Islet precursor cell (in vitro differentiated cells): ENCODE results near the gene SLCO2B1.

Experiments used
- DNase-seq: peaks from one replicate; pipeline ENCODE4 v3.0.0-alpha.2; 2018

The SLCO2B1 gene

GRCh38 chr11:75229466-75229865 lies 78.6 kb downstream of the SLCO2B1 start:
- no peak for DNase-seq

- peak; percentile 38 for DNase-seq
These were observed 79.7 kb downstream of the SLCO2B1 start for GRCh38 chr11:75230621-75231020.

DNA sequence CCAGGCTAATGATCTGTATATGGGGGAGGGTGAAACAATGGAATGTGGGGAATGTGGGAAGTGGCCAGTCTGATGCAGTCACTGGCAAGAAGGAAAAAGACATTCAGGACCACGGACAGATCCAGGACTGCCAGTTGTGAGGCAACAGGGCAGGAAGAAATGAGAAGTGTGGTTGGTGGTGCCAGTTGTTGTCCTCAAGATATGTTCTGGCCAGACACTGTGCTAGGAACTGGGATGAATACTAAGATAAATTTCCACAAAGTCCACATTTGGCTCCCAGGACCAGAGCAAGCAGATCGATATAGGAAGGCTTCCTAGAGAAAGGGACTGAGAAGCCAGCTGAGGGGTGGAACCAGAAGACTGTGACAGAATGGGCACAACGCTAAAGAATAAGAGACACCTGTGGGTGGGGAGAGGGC lies 82.9 kb downstream of the SLCO2B1 start:
- DNase-seq = peak; percentile 82

DNA sequence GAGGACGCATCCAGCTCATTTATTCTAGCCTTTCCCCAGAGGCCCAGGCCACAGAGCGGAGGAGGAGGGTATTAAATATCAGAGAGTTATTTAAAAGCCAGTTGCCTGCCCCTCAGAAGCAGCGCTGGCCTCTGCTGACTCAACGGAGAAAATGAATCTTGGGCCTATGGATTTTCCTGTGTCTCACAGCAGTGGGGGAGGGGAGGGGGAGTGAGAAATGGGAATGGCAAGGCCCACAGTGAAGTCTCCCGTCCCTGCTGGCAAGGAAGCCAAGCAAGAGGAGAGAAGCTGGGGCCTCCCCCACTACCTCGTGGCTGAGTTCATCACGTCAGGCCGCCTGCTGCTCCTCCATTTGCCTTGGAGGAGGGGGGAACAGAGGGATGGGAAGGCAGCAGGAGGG lies 85.2 kb downstream of the SLCO2B1 start:
- DNase-seq = peak; percentile 37

GRCh38 chr11:75237050-75237449 lies 86.1 kb downstream of the SLCO2B1 start:
- peak; percentile 43 for DNase-seq

DNA sequence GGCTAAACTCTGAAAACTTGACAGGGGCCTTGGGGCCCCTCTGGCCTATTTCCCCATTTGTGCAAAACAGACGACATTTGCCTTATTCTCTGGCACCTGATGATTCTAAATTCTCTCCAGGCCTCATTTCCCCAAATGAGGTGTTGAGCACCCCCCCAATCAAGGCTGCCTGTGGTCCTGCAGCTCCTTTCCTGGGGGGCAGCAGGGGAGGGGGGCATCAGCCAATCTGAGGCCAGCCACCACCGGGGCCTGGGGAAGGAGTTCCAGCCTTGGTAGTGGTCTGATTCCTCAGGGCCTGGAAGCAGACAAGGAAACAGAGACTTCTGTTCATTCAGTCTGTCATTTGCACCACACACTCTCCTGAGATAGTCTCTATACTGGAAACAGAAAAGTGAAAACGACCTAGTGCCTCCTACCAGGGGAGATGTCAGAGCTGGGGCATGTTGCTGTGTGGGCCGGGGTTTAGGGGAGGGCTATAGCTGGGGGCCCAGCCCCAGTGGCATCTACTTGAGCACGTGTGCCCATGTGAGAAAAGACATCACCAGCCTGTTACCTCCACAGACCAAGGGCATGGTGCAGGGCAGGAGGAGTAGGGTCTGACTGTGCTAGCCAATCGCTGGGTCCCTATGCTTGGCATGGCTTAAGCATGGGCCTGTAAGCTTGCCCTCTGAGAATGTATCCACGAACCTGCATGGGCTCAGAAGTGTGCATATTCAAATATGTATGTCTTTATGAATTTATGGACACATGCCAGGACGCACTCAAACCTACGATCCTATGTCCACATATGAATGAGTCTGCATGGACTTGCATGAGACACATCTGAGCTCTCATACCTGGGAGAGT lies 87.9 kb downstream of the SLCO2B1 start:
- DNase-seq = peak; percentile 44

DNA sequence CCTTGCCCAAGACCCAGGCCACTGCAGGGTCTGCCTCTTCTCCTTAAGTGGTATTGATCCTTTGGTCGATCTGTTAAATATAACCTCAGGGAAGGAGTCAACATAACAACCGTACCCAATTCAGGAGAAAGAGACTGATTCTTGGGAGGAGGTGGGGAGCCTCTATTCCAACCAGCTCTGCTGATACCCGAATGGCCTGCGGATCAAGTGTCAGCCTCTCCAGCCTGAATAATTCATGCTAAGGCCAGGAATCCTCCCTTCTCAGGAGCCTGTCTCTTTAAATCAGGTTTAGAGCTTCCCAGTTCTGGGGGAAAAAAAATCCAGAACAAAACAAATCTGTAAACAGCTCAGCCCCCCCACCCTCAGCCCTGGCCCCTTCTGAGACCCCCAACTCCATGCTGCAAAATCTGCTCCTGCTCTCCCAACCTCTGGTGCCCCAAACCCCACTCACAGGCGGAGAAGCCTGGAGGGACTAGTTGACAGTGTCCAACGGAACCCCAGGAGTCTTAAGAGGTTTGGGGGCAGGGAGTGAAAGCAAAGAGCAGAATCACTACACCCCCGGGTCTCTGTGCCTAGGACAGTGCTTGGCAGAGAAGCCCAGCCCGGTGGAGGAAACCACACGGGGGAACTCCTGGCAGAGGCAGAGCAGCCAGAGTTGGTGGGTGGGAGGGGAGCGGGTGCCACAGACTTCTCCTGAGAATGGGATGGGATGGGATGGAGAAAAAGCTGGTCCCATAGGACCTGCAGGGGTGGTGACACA lies 88.8 kb downstream of the SLCO2B1 start:
- DNase-seq = peak; percentile 46

DNA sequence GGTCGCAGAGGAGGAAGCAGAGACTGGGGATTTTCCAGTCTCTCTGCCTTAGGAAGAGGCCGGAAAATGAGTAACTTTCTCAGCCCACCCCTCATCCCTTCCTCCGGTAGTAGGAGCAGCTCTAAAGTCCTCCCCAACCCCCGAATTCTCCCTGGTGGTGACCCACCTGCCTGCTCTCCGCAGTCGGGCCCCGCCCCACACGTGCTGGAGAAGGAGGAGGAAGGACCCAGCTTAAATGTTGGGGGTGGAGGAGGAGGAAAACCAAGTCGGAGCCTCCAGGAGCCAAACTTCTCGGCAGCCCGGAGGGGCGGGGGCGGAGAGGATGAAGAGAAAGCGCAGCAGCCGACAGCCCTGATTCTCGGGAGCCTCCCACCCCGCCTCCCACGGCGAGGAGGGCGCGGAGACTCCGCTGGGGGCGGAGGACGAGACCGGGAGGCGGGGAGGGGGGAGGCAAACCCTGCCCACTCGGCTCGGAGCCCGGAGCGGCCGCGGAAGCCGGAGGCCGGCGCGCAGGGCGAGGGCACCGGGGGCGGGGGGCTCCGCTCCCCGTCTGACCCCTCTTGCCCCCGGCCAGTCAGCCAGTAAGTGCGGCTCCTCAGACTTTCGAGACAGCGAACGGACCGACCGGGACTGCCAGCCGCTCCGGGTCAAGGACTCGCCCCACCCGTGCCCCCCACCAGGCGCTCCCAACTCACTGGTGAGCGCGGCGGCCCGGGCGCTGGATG lies 89.6 kb downstream of the SLCO2B1 start, which contains the start of gene TPBGL:
Gene TPBGL (plus strand): TSS at position 464 of the 725 bp plus-strand sequence. CDS start 276 bp downstream, outside the sequence.
- DNase-seq = peak; percentile 52

- DNase-seq = peak; percentile 94
These were observed 90.4 kb downstream of the SLCO2B1 start for GRCh38 chr11:75241036-75241905.

GRCh38 chr11:75241906-75242644 lies 91.2 kb downstream of the SLCO2B1 start:
- DNase-seq = peak; percentile 49

DNA sequence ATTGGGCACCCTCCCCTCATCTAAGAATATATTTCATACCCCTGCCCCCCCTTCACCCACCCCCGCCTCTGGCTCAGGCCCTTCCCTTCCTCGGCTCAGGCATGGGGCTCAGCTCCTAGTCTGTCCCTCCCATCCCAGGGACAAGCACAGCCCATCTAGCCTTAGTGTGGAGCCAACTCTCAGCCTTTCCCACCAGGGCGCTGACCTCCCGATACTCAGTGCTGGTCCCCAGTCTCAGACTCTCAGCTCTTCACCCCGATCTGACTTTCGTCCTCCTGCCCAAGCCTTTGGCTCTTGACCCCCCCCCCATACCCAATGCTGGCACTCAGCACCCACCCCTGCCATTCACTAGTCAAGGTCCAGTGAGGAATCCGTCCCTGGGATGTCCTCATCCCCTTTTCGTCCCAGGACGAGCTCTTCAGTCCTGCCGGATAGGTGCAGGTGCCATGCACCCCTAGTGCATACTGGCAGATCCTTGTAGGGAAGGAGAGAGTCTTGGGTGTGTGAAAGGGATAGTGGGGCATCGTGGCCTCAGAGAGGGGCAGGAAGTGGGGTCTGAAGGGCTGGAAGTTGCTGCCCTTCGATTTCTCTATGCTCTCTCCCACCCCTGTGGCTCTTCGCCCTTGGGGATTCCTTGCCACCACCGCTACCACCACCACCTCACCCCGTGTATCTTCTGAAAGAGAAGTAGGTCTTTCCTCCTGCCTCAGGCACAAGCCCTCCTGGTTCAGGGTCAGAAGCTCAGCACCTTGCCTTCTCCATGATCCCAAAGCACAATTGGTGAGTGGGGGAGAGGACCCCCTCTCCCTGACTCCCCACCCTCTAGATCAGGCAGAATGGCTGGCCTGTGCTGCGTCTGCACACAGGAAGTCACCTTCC lies 92.1 kb downstream of the SLCO2B1 start:
- peak; percentile 22 for DNase-seq

DNA sequence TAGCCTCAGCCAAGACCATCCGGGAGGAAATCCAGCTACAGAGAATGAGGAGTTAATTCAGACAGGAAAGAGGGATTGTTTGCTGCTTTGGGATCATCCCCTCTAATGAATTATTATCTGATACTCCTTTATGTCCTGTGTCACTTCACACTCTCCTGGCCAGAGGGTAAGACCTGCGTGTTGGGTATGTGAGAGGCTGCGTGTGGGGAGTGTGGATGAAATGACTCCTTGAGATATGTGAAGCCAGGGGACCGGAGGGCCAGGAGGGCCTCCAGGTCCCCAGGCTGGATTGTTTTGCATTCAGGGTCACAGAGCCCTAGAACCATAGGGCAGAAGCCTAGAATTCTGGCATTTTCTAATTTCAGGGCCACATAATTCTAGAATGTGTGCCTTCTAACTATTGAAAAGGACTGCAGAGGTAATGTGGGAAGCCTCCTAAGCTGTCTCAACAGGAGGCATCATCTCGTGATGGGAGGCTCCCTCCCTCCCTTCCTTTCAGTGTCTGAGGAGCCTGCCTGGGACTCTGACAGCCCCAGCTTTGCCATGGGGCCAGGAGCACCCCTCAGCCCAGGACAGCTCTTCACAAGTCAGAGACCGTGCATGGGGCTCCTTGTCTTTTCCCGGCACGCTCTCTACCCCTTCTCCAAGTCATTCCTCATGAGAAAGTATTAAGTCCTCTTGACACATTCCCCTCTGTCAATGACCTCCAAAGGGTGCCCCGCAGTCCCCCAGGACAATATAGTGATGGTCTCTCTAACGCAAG lies 93.3 kb downstream of the SLCO2B1 start:
- DNase-seq = peak; percentile 31

DNA sequence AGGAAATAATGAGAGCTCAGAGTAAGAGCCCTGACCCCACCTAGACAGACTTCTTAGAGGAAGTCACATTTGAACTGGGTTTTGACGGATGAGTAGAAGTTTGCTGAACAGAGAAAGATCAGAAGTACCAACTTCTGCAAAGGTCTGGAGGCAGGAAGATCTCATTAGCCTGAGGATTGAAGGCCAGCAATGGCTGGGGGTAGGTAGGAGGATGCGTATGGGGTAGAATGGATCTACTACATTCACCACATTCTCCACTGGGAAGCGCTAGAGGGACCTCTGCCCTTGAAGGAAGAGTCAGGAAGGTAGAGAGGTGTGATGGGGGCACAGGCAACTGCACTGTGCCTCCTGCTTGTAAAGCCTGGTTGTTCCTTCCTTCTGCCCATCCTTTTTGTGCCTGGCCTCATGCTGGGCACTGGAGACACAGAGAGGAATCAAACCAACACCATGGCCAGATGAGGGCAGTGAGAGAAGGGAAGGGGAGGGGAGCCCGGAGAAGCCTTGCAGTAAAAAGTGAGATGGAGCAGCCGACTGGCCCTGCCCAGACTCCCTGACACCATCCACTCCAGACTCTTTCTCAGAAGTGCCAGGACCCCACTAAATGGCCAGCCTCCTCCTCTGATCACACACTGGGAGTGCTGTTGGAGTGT lies 94.6 kb downstream of the SLCO2B1 start:
- peak; percentile 60 for DNase-seq

DNA sequence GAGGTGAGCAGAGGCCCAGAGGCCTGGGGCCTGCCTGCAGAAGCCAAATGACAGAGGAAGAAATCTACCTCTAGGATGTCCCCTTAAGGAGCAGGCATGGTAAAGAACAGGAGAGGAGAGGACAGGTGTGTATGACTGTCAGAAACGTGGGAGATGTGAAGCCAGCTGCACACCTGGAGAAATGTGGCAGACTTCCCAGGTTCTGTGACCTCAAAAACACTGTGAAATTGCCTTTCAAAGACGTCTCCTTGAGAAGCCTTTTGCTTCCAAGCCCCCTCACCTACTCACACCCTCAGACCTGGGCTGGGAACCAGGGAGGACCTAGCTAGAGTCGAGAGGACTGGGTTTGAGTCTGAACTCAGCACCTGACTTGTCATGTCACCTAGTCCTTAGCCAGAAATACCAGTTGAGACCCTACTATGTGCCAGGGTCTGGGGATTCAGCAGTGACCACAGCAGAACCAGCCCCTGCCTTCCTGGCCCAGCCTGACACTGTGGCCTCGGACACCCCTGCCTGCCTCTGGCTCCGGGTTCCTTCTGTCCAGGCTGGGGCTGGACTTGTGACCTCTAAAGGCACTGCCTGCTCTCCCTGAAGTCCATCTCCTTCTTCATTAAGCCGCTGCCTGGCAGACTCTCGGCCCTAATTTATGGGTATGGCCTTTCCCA lies 95.2 kb downstream of the SLCO2B1 start:
- peak; percentile 36 for DNase-seq

DNA sequence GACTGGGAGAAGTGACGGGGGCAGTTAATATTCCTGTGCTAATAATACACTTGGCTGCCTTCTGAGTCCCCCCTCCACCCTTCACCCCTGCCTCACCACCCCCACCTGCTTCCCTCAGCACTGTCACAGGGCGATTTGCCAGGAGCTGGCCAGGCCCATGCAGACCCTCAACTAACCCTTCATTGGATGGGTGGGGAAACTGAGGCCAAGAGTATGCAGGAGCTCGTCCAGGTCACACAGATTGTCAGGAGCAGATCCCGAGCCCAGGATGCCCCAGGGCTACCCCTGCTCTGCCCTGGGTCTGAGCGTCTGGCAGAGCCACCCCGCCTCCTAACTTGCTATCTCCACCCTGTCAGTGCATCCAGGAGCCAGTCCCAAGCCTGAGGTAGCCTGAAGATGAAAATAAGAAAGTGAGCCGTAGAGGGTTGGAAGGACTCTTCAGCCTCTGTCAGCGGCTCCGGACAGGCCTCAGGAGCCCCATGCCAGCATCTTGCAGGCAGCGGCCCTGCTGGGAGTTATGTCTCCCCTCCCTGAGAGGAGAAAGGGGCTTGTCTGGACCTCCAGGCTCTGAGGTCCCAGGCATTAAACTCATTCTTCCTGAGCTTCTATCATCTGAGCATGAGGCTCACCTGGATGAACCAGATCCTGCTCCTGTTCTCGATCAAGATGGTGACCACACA lies 95.9 kb downstream of the SLCO2B1 start:
- DNase-seq = peak; percentile 46

DNA sequence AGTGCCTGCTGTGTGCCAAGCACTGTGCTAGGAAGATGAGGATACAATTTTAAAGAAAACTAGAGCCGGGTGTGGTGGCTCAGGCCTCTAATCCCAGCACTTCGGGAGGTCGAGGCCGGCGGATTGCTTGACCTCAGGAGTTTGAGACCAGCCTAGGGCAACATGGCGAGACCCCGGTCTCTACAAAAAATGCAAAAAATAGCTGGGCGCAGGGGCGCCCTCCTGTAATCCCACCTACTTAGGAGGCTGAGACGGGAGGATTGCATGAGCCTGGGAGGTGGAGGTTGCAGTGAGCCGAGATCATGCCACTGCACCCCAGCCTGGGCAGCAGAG lies 98.0 kb downstream of the SLCO2B1 start:
- DNase-seq = no peak

- peak; percentile 29 for DNase-seq
These were observed 98.8 kb downstream of the SLCO2B1 start for GRCh38 chr11:75249704-75250103.

- no peak for DNase-seq
These were observed 103.4 kb downstream of the SLCO2B1 start for GRCh38 chr11:75254326-75254725.
